ENCODE data around the gene CACNA1I.
"Not testable (repeated sequence)": the region's sequence is repeated elsewhere in the genome, so short reads cannot be mapped to it uniquely, and the experiment has no call there.

CACNA1I gene

GRCh38 chr22:39724857-39725256 lies 154.3 kb downstream of the CACNA1I start:
- DNase-seq = no peak

- no peak for DNase-seq
These were observed 154.9 kb downstream of the CACNA1I start for GRCh38 chr22:39725351-39726035.

- no peak for DNase-seq
These were observed 157.0 kb downstream of the CACNA1I start for GRCh38 chr22:39727541-39727940.

- DNase-seq = no peak
These were observed 157.8 kb downstream of the CACNA1I start for GRCh38 chr22:39728236-39728860.

- DNase-seq = no peak
These were observed 158.8 kb downstream of the CACNA1I start for GRCh38 chr22:39729141-39729934.

GRCh38 chr22:39731481-39731880 lies 160.9 kb downstream of the CACNA1I start:
- no peak for DNase-seq

GRCh38 chr22:39731881-39732555 lies 161.5 kb downstream of the CACNA1I start:
- DNase-seq = no peak

- DNase-seq = no peak
These were observed 162.1 kb downstream of the CACNA1I start for GRCh38 chr22:39732625-39733024.

GRCh38 chr22:39733191-39733590 lies 162.6 kb downstream of the CACNA1I start:
- no peak for DNase-seq

- DNase-seq = not testable (repeated sequence)
These were observed 163.5 kb downstream of the CACNA1I start for GRCh38 chr22:39734046-39734445.

- DNase-seq = no peak
These were observed 164.3 kb downstream of the CACNA1I start for GRCh38 chr22:39734866-39735265.

GRCh38 chr22:39735776-39736175 lies 165.2 kb downstream of the CACNA1I start:
- no peak for DNase-seq

- no peak for DNase-seq
These were observed 168.2 kb downstream of the CACNA1I start for GRCh38 chr22:39738746-39739145.

All from right hindlimb (tissue), 1 donor.